ENCODE measurements around the gene GABRG3. TPM values are rescaled to one million over a fixed set of nuclear protein-coding genes. Genes with fewer than 3 reads are reported as not detected.

GABRG3 gene
- total and polyA plus RNA-seq, 3 donors from 2014 or later = 3.7 to 13.4 (median 6.9) TPM

GRCh38 chr15:26967719-26968269, 3.2 kb upstream of the GABRG3 start:
- Histone ChIP-seq H3K27ac (no peak overlapping the region), H3K4me3 (peak overlapping the region; percentile 37 to 63), H3K27me3 (no peaks in the 10 kb centered on the region), H3K9me3 (no peaks in the 10 kb centered on the region), H3K36me3 (ENCODE audit: low read depth, missing control alignments) (no peaks in the 10 kb centered on the region), H3K4me1 (no peaks in the 10 kb centered on the region)
- DNase-seq = peak; percentile 64
- TF ChIP-seq CTCF (IDR thresholded peaks at IDR 0.05) = no peak
- TF ChIP-seq POLR2A (IDR thresholded peaks at IDR 0.05) = no peak
- intact Hi-C loops (cut with DNase I; ENCODE audit: low total_unique reads) = no loop called here
- 1 to 2% methylated on average over 33 to 46 of the region's 48 CpGs for WGBS, 2 donors

DNA sequence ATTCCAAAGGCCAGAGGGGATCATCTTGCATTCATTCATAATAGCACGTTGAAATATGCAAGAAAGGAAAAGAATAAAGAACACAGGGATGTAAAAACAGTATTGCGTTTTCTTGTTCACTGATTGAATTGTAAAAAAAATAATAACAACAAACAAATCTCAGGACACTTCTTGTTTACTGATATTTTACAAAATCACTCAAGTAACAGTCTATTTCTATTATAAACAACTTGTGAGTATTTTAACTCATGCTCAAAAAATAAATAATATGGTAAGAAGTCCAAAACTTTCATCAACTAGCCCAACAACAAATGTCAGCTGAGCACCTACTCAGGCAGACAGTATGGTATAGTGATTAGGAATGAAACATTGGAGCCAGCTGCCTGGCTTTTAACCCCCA, 2.2 kb upstream of the GABRG3 start:
- no peaks in the 10 kb centered on the region for H3K27me3 ChIP-seq
- no peak for DNase-seq
- no peaks in the 10 kb centered on the region for H3K36me3 ChIP-seq (ENCODE audit: low read depth, missing control alignments)
- H3K27ac ChIP-seq = no peak overlapping the region
- H3K9me3 ChIP-seq = no peaks in the 10 kb centered on the region
- H3K4me3 ChIP-seq = no peak overlapping the region
- TF ChIP-seq POLR2A (IDR thresholded peaks at IDR 0.05) = no peak
- no peak for TF ChIP-seq CTCF (IDR thresholded peaks at IDR 0.05)
- intact Hi-C loops (cut with DNase I; ENCODE audit: low total_unique reads) = no loop called here
- 55 to 64% methylated on average over 2 of the region's 2 CpGs for WGBS, 2 donors
- no peaks in the 10 kb centered on the region for H3K4me1 ChIP-seq

GRCh38 chr15:26971271-26972018, 464 bp downstream of the GABRG3 start:
- Histone ChIP-seq H3K4me3 (peak overlapping the region; percentile 29 to 43), H3K36me3 (ENCODE audit: low read depth, missing control alignments) (no peaks in the 10 kb centered on the region), H3K9me3 (no peaks in the 10 kb centered on the region), H3K4me1 (no peaks in the 10 kb centered on the region), H3K27me3 (no peaks in the 10 kb centered on the region), H3K27ac (no peak overlapping the region)
- intact Hi-C loops (cut with DNase I; ENCODE audit: low total_unique reads) = no loop called here
- no peak for DNase-seq
- no peak for TF ChIP-seq CTCF (IDR thresholded peaks at IDR 0.05)
- WGBS, 2 donors = 5 to 35% methylated on average over 2 to 45 of the region's 72 CpGs

DNA sequence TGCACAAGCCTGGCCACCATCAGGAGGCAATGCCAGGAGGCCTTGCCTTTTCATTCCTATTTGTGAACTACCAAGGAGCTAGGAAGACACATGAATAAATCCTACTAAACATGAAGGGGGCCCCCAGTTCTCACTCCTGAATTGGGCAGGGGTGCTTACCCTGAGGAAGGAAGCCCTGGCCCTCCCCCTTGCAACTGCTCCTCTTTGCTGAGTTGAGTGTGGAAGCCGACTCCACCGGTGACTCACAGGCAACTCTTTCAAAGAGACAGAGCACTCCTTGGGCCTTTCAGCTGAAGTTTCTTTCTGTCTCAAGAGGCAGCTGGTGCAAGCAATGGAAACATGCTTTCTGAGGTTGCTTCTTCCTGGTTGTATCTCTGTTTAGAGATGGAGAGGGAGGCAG, 1.7 kb downstream of the GABRG3 start:
- intact Hi-C loops (cut with DNase I; ENCODE audit: low total_unique reads) = no loop called here
- Histone ChIP-seq H3K27me3 (no peaks in the 10 kb centered on the region), H3K27ac (no peak overlapping the region), H3K36me3 (ENCODE audit: low read depth, missing control alignments) (no peaks in the 10 kb centered on the region), H3K9me3 (no peaks in the 10 kb centered on the region), H3K4me1 (no peaks in the 10 kb centered on the region), H3K4me3 (no peak overlapping the region)
- DNase-seq = no peak
- WGBS, 2 donors = 37 to 59% methylated on average over 2 of the region's 2 CpGs
- TF ChIP-seq CTCF (IDR thresholded peaks at IDR 0.05) = no peak
- TF ChIP-seq POLR2A (IDR thresholded peaks at IDR 0.05) = no peak
